Naive B cell (primary cell): Measurements from ENCODE around the gene GREB1L. TPM values are rescaled to one million over a fixed set of nuclear protein-coding genes. Genes with fewer than 3 reads are reported as not detected.

Source experiments
- ATAC-seq, 2 donors: fragments of 150-1000 bp; cut with Tn5 transposase; 2 replicates each; pipeline ENCODE4 v1.10.0; 2021; ENCODE audit warnings: low read depth in 2 of 2, mild to moderate bottlenecking in 2 of 2, moderate library complexity in 2 of 2
- DNase-seq: peaks from one replicate; pipeline ENCODE4 v3.0.0; 2022
- H3K27ac Mint-ChIP-seq, 6 donors: one replicate each; pipeline ENCODE4 v1.8.0; 2020 to 2022; ENCODE audit warnings: mild to moderate bottlenecking in 6 of 6, mixed read lengths in 6 of 6, moderate library complexity in 5 of 6, inconsistent platforms in 2 of 6
- H3K27me3 Mint-ChIP-seq, 3 donors: one replicate each; pipeline ENCODE4 v1.8.0; 2021 to 2022; ENCODE audit warnings: mixed read lengths in 3 of 3, mild to moderate bottlenecking in 1 of 3
- H3K36me3 Mint-ChIP-seq, 2 donors: one replicate each; pipeline ENCODE4 v1.8.0; 2020 to 2022; ENCODE audit warnings: mixed read lengths in 2 of 2, inconsistent platforms in 1 of 2, mild to moderate bottlenecking in 1 of 2
- H3K4me1 Mint-ChIP-seq, 3 donors: one replicate each; pipeline ENCODE4 v1.8.0; 2020 to 2022; ENCODE audit warnings: mixed read lengths in 3 of 3, inconsistent platforms in 1 of 3, mild to moderate bottlenecking in 1 of 3, moderate library complexity in 1 of 3
- H3K4me3 Mint-ChIP-seq, 8 donors: one replicate each; pipeline ENCODE4 v1.8.0; 2020 to 2022; ENCODE audit warnings: mild to moderate bottlenecking in 8 of 8, mixed read lengths in 8 of 8, moderate library complexity in 8 of 8, inconsistent platforms in 2 of 8
- H3K9me3 Mint-ChIP-seq, 7 donors: one replicate each; pipeline ENCODE4 v1.8.0; 2020 to 2022; ENCODE audit warnings: mixed read lengths in 7 of 7, mild to moderate bottlenecking in 5 of 7, inconsistent platforms in 2 of 7, moderate library complexity in 1 of 7
- polyA plus RNA-seq, 6 donors: library from polyadenylated mRNA; unstranded; fragments of 300-500 nt; fragmentation: Illumina TruSeq; gene quantifications; one replicate each; pipeline ENCODE4 v1.2.3, GENCODE V29; 2021; ENCODE audit warnings: low read depth in 6 of 6

The GREB1L gene
- polyA plus RNA-seq, 6 donors from 2014 or later: 0.06 to 0.25 (median 0.15) TPM; not detected in 3

DNA sequence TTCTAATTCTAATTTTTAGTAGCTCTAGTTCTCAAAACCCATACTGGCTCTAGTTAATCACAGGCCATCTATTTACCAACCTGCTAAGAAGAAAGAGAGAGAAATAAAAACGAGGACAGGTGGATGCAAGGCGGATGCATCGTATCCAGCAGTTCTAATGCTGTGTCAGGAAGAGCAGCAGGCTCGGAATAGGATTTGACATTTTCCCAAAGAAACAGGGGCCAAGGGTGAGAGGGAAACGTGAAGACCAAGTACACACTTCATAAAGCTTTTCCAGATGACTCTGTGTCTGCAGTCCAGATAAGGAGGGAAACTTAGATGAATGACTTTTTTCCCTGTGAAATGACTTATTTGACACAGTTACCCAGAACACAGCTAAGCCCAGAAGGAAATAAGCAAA is 241.0 kb downstream of the GREB1L start:
- Mint-ChIP-seq H3K4me1 (no peaks in the 10 kb centered on the region), H3K27me3 (peaks cover 0 to 17% (median 12%) of the 10 kb centered on the region in 3 donors), H3K27ac (peak overlapping the region in 1 of 6 donors; percentile 16), H3K4me3 (no peak overlapping the region), H3K36me3 (no peaks in the 10 kb centered on the region), H3K9me3 (no peaks in the 10 kb centered on the region)
- ATAC-seq (no peak), DNase-seq (no peak)

DNA sequence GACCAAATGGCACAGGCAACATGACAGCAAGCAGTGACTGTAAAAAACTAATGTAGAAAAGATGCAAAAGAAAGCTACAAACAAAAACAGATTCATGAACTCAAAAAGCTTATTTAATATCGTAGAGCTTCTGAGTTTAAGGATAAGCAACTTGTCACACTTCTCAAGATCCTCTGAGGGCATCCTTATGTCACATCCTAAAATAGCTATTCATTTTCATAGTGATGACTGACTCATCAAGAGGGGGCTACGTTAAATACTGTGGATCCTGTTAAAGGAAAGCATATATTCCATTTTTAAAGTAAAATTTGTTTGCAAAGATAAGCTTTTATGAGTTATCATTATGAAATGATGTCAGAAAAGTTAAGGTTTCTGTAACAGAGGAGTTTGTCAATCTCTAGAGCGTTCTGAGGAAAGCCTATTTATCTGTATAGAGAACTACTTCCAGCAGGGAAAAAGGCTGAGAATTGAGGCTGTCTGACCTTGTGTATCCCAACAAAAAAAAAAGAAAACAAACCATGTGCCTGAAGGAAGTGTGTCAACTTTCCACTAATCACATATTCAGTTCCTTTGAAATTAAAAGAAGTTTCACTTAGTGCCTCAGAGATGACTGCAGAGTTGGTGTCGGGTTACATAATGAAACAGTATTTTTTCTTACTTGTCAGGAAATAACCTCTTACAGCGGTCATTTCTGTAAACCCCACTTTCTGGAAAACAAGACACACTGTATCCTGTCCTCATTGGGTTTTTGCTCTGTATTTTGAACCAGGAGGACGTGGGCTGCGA is 243.0 kb downstream of the GREB1L start:
- no peaks in the 10 kb centered on the region for H3K4me1 Mint-ChIP-seq

DNA sequence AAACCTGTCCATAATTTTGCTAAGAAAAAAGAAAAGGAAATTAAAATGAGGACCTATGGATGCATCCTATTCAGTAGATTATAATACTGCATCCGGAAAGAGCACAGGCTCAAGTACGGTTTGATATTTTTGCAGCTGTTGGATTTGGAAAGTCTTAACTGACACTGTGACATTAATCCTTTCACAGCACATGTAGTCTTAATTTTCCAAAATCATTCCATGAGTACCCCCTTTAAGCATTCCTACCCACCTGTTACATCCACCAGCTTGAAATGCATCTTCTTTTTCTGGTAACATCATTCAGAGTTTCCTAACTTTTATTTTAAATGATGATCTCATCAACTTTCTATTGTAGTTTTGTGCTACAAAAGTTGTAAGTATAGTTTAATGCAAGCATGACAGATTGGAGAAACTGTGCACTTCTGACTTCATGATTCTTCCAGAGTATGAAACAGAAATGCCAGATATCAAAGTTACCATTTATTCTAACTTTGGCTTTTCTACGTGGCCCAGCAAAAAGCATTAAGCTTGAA is 244.9 kb downstream of the GREB1L start:
- Mint-ChIP-seq H3K27ac (no peak overlapping the region), H3K4me1 (no peaks in the 10 kb centered on the region), H3K36me3 (no peaks in the 10 kb centered on the region), H3K27me3 (peaks cover 0 to 7% (median 6%) of the 10 kb centered on the region in 3 donors), H3K4me3 (no peak overlapping the region), H3K9me3 (no peaks in the 10 kb centered on the region)
- ATAC-seq (no peak), DNase-seq (no peak)

More for the DNA sequence above, 243.0 kb downstream of the GREB1L start:
- H3K4me3 Mint-ChIP-seq: no peak overlapping the region
- H3K9me3 Mint-ChIP-seq: no peaks in the 10 kb centered on the region
- peaks cover 0 to 17% (median 9%) of the 10 kb centered on the region in 3 donors for H3K27me3 Mint-ChIP-seq
- ATAC-seq (no peak), DNase-seq (no peak)
- peak overlapping the region in 1 of 6 donors; percentile 48 for H3K27ac Mint-ChIP-seq
- no peaks in the 10 kb centered on the region for H3K36me3 Mint-ChIP-seq

DNA sequence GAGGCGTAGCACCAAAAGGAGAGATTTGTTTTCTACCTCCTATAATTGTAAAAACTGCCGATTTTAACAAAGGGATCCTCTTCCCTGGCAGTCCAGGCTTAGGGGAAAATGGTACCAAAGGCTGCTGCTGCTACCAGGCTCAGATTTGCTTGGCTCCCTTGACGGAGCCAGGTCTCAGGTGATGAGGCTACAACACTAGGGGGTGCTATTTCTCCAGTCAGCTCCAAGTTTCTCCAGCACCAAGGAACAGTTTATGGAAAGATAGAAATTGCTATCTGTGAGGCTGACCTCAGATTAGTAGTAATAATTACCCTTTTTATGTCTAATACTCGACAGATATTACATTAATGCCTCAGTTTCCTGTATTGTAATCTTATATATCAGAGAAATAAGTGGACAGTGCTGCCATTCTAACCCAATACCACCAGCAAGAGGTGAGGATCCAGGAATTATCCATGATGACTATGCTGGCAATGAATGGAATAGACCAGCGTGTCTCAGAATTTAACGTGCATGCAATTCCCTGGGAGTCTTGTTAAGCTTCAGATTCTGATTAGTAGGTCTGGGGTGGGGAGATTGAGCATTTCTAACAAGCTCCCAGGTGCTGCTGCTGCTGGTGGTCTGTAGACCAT is 247.2 kb downstream of the GREB1L start:
- no peak for ATAC-seq
- Mint-ChIP-seq H3K36me3 (no peaks in the 10 kb centered on the region), H3K27ac (no peak overlapping the region), H3K27me3 (peaks cover 0 to 9% (median 5%) of the 10 kb centered on the region in 3 donors), H3K4me3 (no peak overlapping the region), H3K4me1 (no peaks in the 10 kb centered on the region), H3K9me3 (no peaks in the 10 kb centered on the region)
- DNase-seq: peak; percentile 7

DNA sequence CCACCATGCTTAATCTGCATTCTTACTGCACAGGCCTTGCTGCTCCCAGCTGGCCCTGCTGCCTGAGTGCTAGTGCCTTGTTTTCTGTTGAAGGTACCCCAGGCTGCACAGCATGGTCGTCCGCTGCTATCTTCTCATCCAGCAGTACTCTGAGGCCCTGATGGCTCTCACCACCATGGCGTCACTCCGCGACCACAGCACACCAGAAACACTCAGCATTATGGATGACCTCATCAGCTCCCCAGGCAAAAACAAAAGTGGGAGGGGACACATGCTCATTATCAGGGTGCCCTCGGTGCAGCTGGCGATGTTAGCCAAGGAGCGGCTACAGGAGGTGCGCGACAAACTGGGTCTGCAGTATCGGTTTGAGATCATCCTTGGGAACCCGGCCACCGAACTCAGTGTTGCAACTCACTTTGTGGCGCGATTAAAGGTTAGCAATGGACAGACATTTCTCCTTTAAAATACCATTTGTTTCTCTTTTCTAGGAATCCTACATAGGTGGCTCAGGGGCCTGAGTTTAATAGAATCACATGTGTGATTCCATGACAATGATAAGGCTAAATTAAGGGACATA is 248.0 kb downstream of the GREB1L start:
- DNase-seq (no peak), ATAC-seq (no peak)
- Mint-ChIP-seq H3K4me3 (no peak overlapping the region), H3K4me1 (no peaks in the 10 kb centered on the region), H3K9me3 (no peaks in the 10 kb centered on the region), H3K27me3 (peaks cover 0 to 7% (median 5%) of the 10 kb centered on the region in 3 donors), H3K27ac (peak overlapping the region in 1 of 6 donors; percentile 47), H3K36me3 (no peaks in the 10 kb centered on the region)

DNA sequence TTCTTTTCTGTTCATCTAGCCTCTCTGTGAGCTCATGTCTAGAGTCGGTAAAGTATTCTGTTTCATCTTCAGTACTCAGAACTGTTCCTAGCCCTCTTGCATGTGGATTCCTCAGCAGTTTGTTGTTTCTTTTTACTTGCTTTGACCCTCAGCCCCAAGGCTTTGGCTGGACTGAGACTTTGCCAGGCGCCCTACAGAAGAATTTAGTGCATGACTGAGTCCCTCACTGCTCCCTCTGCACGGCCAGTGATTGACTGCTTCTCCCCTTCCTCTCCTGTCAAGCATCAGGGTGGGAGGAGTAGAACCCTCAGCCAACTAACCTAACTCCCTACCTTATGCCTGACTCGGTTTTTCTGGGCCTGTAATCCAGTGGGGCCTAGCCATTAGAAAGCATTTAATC is 248.7 kb downstream of the GREB1L start:
- no peaks in the 10 kb centered on the region for H3K36me3 Mint-ChIP-seq
- H3K9me3 Mint-ChIP-seq: no peaks in the 10 kb centered on the region
- no peak for DNase-seq
- no peaks in the 10 kb centered on the region for H3K4me1 Mint-ChIP-seq
- no peak overlapping the region for H3K27ac Mint-ChIP-seq
- no peak overlapping the region for H3K4me3 Mint-ChIP-seq
- peaks cover 0 to 7% (median 4%) of the 10 kb centered on the region in 3 donors for H3K27me3 Mint-ChIP-seq
- ATAC-seq: no peak

DNA sequence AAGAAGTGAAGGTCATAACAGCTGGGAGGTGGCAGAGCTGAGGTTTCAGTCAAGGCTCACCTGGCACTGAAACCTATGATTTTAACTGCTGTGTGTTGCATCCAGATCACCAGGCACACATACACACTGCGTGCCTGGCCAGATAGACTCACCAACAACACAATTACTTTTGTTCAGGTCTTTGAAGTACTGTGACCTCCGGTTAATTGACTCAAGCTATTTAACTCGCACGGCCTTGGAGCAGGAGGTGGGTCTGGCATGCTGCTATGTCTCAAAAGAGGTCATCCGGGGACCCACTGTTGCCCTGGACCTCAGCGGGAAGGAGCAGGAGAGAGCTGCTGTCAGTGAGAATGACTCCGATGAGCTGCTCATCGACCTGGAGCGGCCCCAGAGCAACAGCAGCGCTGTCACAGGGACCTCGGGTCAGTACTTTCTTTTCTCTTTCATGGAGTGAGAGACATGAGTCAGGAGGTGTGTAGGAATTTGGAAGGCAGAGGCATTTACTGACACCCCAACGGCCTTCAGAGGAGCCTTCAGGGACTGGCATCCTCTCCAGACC is 254.3 kb downstream of the GREB1L start:
- Mint-ChIP-seq H3K27ac (peak overlapping the region in 1 of 6 donors; percentile 2), H3K27me3 (peaks cover 4 to 11% (median 5%) of the 10 kb centered on the region in 3 donors), H3K4me1 (no peaks in the 10 kb centered on the region), H3K9me3 (peaks cover 0 to 2% (median 0%) of the 10 kb centered on the region in 7 donors), H3K36me3 (no peaks in the 10 kb centered on the region), H3K4me3 (no peak overlapping the region)
- ATAC-seq (no peak), DNase-seq (no peak)

DNA sequence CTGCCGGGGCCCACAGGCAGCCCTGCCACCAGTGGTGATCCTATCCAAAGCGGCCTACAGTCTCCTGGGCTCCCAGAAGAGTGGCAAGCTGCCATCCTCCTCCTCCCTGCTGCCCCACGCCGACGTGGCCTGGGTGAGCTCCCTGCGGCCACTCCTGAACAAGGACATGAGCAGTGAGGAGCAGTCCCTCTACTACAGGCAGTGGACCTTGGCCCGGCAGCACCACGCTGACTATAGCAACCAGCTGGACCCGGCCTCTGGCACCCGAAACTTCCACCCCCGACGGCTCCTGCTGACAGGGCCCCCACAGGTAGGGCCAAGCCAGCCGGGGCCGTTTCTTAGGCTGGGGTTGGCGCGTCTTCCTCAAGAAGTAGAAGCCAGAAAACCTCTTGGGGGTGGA is 258.0 kb downstream of the GREB1L start:
- H3K27ac Mint-ChIP-seq: no peak overlapping the region
- H3K27me3 Mint-ChIP-seq: peaks cover 0 to 11% (median 5%) of the 10 kb centered on the region in 3 donors
- H3K4me3 Mint-ChIP-seq: no peak overlapping the region
- no peak for DNase-seq
- H3K36me3 Mint-ChIP-seq: no peaks in the 10 kb centered on the region
- no peak for ATAC-seq
- no peaks in the 10 kb centered on the region for H3K4me1 Mint-ChIP-seq
- H3K9me3 Mint-ChIP-seq: peaks cover 0 to 2% (median 0%) of the 10 kb centered on the region in 7 donors

DNA sequence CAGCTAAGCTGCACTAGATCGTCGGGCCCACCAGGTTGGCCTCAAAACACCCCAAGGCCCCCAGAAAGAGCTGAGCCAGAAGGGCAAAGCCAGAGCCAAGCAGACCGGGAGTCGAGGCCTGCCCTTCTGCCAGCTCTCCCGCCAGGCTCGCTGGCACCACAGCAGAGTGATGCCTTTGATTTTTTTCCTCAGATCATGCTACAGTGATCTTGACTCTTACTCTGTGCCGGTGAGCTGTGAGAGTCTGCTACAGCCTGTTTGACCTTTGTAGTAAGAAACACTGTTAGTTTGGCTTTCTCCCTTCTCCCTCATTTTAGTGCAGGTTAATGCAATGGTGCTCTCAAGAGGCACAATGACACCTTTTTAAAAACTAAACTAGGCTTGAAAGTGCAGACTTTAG is 260.6 kb downstream of the GREB1L start:
- peaks cover 0 to 5% (median 0%) of the 10 kb centered on the region in 3 donors for H3K27me3 Mint-ChIP-seq
- no peak overlapping the region for H3K4me3 Mint-ChIP-seq
- peaks cover 0 to 2% (median 0%) of the 10 kb centered on the region in 7 donors for H3K9me3 Mint-ChIP-seq
- DNase-seq: no peak
- no peaks in the 10 kb centered on the region for H3K4me1 Mint-ChIP-seq
- no peaks in the 10 kb centered on the region for H3K36me3 Mint-ChIP-seq
- H3K27ac Mint-ChIP-seq: no peak overlapping the region
- no peak for ATAC-seq

DNA sequence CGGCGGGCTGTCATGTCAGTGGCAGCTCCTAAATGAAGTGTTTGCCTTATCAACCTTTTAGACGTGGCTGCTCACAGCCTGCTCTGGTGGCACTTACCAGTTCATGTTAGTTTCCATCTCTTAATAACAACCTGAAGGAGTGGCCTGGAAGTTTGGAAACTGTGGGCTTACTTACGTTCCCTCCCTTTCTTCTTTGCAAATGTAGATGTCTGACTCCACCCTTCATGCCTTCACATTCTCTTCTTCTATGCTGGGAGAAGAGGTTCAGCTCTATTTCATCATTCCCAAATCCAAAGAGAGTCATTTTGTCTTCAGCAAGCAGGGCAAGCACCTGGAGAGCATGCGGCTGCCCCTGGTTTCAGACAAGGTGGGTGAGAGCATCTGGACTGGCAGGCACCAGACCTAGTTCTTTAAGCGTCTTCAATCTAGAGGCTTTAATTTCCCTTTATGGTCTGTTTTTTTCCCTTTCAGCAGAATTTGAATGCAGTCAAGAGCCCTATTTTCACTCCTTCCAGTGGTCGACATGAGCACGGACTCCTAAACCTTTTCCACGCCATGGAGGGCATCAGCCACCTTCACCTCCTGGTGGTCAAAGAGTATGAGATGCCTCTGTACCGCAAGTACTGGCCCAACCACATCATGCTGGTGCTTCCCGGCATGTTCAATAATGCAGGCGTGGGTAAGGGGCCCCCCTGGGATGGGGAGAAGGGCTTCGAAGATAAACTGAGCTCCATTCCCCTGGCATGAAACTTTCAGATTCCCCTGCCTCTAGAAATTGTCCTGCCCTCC is 266.1 kb downstream of the GREB1L start:
- H3K4me3 Mint-ChIP-seq: no peak overlapping the region
- DNase-seq (no peak), ATAC-seq (no peak)
- H3K9me3 Mint-ChIP-seq: peaks cover 0 to 15% (median 0%) of the 10 kb centered on the region in 7 donors
- peaks cover under 1 to 6% of the 10 kb centered on the region in 2 donors for H3K36me3 Mint-ChIP-seq
- no peaks in the 10 kb centered on the region for H3K4me1 Mint-ChIP-seq
- no peak overlapping the region for H3K27ac Mint-ChIP-seq
- H3K27me3 Mint-ChIP-seq: no peaks in the 10 kb centered on the region

DNA sequence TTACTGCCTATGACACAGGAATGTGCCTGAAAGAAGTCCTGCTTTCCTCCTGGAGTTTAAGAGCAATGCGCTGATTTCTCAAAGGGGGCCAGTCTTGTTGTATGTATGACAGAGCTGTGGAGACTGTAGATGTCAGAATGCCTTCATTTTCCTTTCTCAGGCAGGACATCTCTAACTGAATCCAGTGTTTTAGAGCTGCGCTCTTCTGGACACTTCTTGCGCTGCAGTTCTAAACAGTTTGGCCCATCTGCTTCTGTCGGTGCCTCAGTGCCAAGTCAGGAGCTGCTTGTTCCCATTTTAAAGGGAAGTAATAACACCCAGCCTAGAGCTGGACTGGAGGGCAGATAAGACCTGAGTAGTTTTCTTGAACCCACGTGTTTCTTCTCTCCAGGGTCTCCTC is 267.0 kb downstream of the GREB1L start:
- Mint-ChIP-seq H3K9me3 (peaks cover 0 to 15% (median 0%) of the 10 kb centered on the region in 7 donors), H3K36me3 (peaks cover 10 to 15% of the 10 kb centered on the region in 2 donors), H3K27ac (peak overlapping the region in 1 of 6 donors; percentile 66), H3K27me3 (no peaks in the 10 kb centered on the region), H3K4me3 (no peak overlapping the region), H3K4me1 (no peaks in the 10 kb centered on the region)
- no peak for DNase-seq
- ATAC-seq: no peak

DNA sequence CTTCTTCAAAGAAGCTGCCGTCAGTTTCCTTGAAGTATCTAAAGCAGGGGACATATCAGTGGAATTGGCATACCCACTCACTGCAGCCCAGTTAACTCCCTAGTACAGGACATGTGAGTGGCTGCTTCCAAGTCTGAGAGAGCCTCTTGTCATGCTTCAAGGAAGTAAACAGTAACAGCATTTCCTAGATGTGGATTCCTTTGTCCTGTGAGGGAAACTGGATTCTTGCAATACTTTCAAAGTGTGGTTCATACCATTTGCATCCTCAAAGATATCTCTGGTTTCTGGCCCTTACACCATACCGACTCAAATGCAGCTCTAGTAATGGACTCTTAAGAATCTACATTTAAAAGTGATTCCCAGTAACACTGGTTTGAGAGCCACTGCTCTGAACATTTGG is 271.3 kb downstream of the GREB1L start:
- Mint-ChIP-seq H3K36me3 (peaks cover 15 to 17% of the 10 kb centered on the region in 2 donors), H3K9me3 (peaks cover 0 to 15% (median 0%) of the 10 kb centered on the region in 7 donors), H3K4me3 (no peak overlapping the region), H3K4me1 (no peaks in the 10 kb centered on the region), H3K27me3 (no peaks in the 10 kb centered on the region), H3K27ac (peak overlapping the region in 1 of 6 donors; percentile 56)
- DNase-seq (no peak), ATAC-seq (no peak)

DNA sequence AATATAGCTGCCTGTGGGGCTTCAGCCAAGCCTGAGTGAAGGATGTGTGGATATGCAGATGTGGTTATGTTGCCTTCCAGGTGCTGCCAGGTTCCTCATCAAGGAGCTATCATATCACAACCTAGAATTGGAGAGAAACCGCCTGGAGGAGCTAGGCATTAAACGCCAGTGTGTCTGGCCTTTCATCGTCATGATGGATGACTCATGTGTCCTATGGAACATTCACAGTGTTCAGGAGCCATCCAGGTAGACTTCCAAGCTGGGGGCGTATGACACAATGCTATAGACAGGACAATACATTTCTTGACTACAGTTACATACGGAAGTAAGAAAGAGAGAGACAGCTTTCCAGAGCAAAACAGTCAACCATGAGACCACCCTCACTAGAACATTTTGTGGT is 271.7 kb downstream of the GREB1L start:
- peaks cover 15 to 17% of the 10 kb centered on the region in 2 donors for H3K36me3 Mint-ChIP-seq
- no peak overlapping the region for H3K4me3 Mint-ChIP-seq
- H3K27ac Mint-ChIP-seq: peak overlapping the region in 1 of 6 donors; percentile 56
- H3K4me1 Mint-ChIP-seq: no peaks in the 10 kb centered on the region
- no peaks in the 10 kb centered on the region for H3K27me3 Mint-ChIP-seq
- peaks cover 0 to 15% (median 0%) of the 10 kb centered on the region in 7 donors for H3K9me3 Mint-ChIP-seq
- DNase-seq: no peak
- no peak for ATAC-seq
